Common myeloid progenitor, CD34-positive (primary cell): ENCODE measurements around the gene JAK1.
"Not testable (repeated sequence)": the region's sequence is repeated elsewhere in the genome, so short reads cannot be mapped to it uniquely, and the experiment has no call there.

ENCODE experiments used
- CTCF ChIA-PET: fragments of 350-600 bp; sonication (Branson Sonifier 250); formaldehyde crosslinking; loops from one replicate; lab custom pipeline; 2021; ENCODE audit warnings: antibody characterized with exemption; lab: Charles Lee
- POLR2A ChIA-PET: fragments of 350-600 bp; sonication (Branson Sonifier 250); formaldehyde crosslinking; loops from one replicate; lab custom pipeline; 2021; ENCODE audit warnings: antibody characterized with exemption; lab: Charles Lee
- DNase-seq, 3 donors: peaks; one replicate each; pipeline versions ENCODE4 v3.0.0 to v3.0.0-alpha.2; 2013
- H3K27ac ChIP-seq, 2 experiments: 1 replicate in 1 of 2; 2 replicates in 1 of 2; pipeline ENCODE4 v1.7.0; 2013; ENCODE audit warnings: inconsistent platforms in 2 of 2, low read length in 2 of 2, mild to moderate bottlenecking in 2 of 2, low read depth in 1 of 2, moderate library complexity in 1 of 2; ENCODE audit not compliant: severe bottlenecking in 2 of 2, insufficient read depth in 1 of 2, poor library complexity in 1 of 2
- H3K27me3 ChIP-seq, 5 experiments: replicated peaks in 2 of 5; 1 replicate in 3 of 5; 2 replicates in 2 of 5; pipeline versions ENCODE4 v1.6.1 to v1.7.0; 2013; ENCODE audit warnings: low read length in 4 of 5, mild to moderate bottlenecking in 2 of 5, moderate library complexity in 2 of 5, inconsistent platforms in 1 of 5; ENCODE audit not compliant: insufficient read depth in 5 of 5, control insufficient read depth in 4 of 5
- H3K36me3 ChIP-seq, 4 experiments: 1 replicate in 2 of 4; 2 replicates in 2 of 4; pipeline versions ENCODE4 v1.6.1 to v1.7.0; 2013; ENCODE audit warnings: low read length in 3 of 4, control low read depth in 1 of 4, mild to moderate bottlenecking in 1 of 4; ENCODE audit not compliant: control insufficient read depth in 4 of 4, insufficient read depth in 4 of 4
- H3K4me1 ChIP-seq, 4 experiments: 1 replicate in 3 of 4; 2 replicates in 1 of 4; pipeline versions ENCODE4 v1.6.1 to v1.7.1; 2013; ENCODE audit warnings: low read length in 3 of 4, mild to moderate bottlenecking in 3 of 4, control low read depth in 1 of 4, inconsistent platforms in 1 of 4, moderate library complexity in 1 of 4; ENCODE audit not compliant: control insufficient read depth in 4 of 4, insufficient read depth in 4 of 4; ENCODE audit errors: control extremely low read depth in 1 of 4
- H3K4me3 ChIP-seq, 7 experiments: 1 replicate in 4 of 7; 2 replicates in 3 of 7; pipeline versions ENCODE4 v1.5.1 to v1.7.0; 2013; ENCODE audit warnings: mild to moderate bottlenecking in 7 of 7, low read length in 6 of 7, moderate library complexity in 6 of 7, inconsistent platforms in 2 of 7, low read depth in 2 of 7, control low read depth in 1 of 7; ENCODE audit not compliant: insufficient read depth in 4 of 7, control insufficient read depth in 1 of 7; ENCODE audit errors: extremely low read depth in 1 of 7
- H3K9me3 ChIP-seq, 5 experiments: 1 replicate in 4 of 5; 2 replicates in 1 of 5; pipeline versions ENCODE4 v1.6.1 to v1.7.1; 2013; ENCODE audit warnings: low read length in 4 of 5, mild to moderate bottlenecking in 2 of 5, inconsistent platforms in 1 of 5, low read depth in 1 of 5, moderate library complexity in 1 of 5; ENCODE audit not compliant: control insufficient read depth in 4 of 5, insufficient read depth in 2 of 5; ENCODE audit errors: control extremely low read depth in 1 of 5
- WGBS: methylation state at CpG from one replicate; pipeline ENCODE4 v1.1.5; 2013; ENCODE audit not compliant: insufficient coverage; 5-methylcytosine and 5-hydroxymethylcytosine counted together

The JAK1 gene

DNA sequence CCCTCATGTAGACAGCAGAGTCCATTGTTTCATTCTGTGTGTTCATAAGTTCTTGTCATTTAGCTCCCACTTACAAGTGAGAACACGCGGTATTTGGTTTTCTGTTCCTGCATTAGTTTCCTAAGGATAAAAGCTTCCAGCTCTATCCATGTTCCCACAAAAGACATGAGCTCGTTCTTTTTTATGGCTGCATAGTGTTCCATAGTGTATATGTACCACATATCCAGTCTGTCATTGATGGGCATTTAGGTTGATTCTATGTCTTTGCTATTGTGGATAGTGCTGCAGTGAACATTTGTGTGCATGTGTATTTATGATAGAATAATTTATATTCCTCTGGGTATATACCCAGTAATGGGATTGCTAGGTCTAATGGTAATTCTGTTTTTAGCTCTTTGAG is 145.8 kb downstream of the JAK1 start:
- WGBS, result no CpG with 5 or more reads among the region's 3 CpGs
- H3K27me3 ChIP-seq, H3K27ac ChIP-seq, DNase-seq, H3K4me3 ChIP-seq, H3K4me1 ChIP-seq, POLR2A ChIA-PET, H3K9me3 ChIP-seq: not testable (repeated sequence)
- CTCF ChIA-PET, result interaction anchor here (0.7 to 1.4 kb wide), 3 partner anchors 76 to 132 kb away, joined by 3 read pairs; partner anchors contain the start of gene RAVER2
- peaks cover 3 to 21% (median 13%) of the 10 kb centered on the region in 4 experiments for H3K36me3 ChIP-seq

- H3K4me1 ChIP-seq, DNase-seq, CTCF ChIA-PET, POLR2A ChIA-PET, H3K9me3 ChIP-seq, H3K4me3 ChIP-seq, H3K27ac ChIP-seq, H3K27me3 ChIP-seq: not testable (repeated sequence)
- H3K36me3 ChIP-seq, result peaks cover 3 to 37% (median 19%) of the 10 kb centered on the region in 4 experiments
- WGBS, result 100% methylated on average over 2 of the region's 5 CpGs
Measured at GRCh38 chr1:64817364-64817763, 149.0 kb downstream of the JAK1 start.

DNA sequence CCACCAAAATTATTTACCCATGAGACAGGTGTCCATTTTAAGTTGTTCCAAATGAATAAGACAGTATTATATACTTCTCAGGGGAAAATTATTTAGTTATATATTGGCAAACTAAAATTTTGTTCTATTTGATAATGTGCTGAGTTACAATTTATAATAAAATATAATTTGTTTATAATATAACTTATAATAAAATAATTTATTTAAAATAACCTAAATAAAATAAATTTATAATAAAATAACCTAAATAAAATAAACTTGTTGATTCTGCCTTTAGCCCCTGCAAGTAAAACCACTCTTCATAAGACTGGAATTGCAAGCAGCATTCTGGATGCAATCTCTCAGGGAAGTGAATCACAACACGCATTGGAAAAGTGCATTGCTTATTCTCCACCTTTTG is 151.9 kb downstream of the JAK1 start:
- CTCF ChIA-PET, result no interaction called here
- WGBS, result no CpG with 5 or more reads among the region's 1 CpG
- POLR2A ChIA-PET, result no interaction called here
- Histone ChIP-seq H3K27me3 (no peaks in the 10 kb centered on the region), H3K36me3 (peaks cover 0 to 36% (median 21%) of the 10 kb centered on the region in 4 experiments), H3K9me3 (peaks cover 0 to 3% (median 0%) of the 10 kb centered on the region in 5 experiments), H3K4me1 (no peaks in the 10 kb centered on the region), H3K4me3 (no peak overlapping the region), H3K27ac (no peak overlapping the region)
- no peak for DNase-seq

DNA sequence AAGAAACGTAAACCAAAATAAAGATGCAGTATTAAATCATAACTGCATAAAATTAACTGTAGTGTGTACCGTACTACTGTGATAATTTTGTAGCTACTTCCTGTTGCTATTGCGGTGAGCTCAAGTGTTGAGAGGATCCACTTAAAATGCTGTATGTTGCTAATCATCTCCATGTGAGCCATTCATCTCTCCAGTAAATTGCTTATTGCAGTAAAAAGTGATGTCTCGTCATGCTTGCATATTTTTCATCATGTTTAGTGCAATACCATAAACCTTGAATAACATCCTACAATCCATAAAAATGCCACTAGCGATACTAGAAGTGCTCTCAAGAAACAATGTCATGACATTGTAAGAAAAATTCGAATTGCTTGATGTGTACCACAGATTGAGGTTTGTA is 155.2 kb downstream of the JAK1 start:
- Histone ChIP-seq H3K36me3 (peaks cover 5 to 31% (median 19%) of the 10 kb centered on the region in 4 experiments), H3K4me1 (no peaks in the 10 kb centered on the region), H3K4me3 (no peak overlapping the region), H3K27ac (no peak overlapping the region), H3K27me3 (no peaks in the 10 kb centered on the region), H3K9me3 (no peaks in the 10 kb centered on the region)
- WGBS, result 100% methylated on average over 2 of the region's 6 CpGs
- ChIA-PET CTCF (no interaction called here), POLR2A (interaction anchor here (0.6 kb wide), 1 partner anchor 1908 kb away, joined by 3 read pairs; no protein-coding TSS in a partner anchor)
- DNase-seq, result no peak

GRCh38 chr1:64810001-64810400 is 156.3 kb downstream of the JAK1 start:
- Histone ChIP-seq H3K4me3 (no peak overlapping the region), H3K27ac (no peak overlapping the region), H3K4me1 (no peaks in the 10 kb centered on the region), H3K36me3 (peaks cover 8 to 24% (median 15%) of the 10 kb centered on the region in 4 experiments), H3K9me3 (no peaks in the 10 kb centered on the region), H3K27me3 (no peaks in the 10 kb centered on the region)
- DNase-seq, result no peak
- WGBS, result no CpG with 5 or more reads among the region's 1 CpG
- ChIA-PET POLR2A (no interaction called here), CTCF (no interaction called here)

- no peaks in the 10 kb centered on the region for H3K9me3 ChIP-seq
- H3K4me3 ChIP-seq, result no peak overlapping the region
- no peak for DNase-seq
- peaks cover 8 to 21% (median 15%) of the 10 kb centered on the region in 4 experiments for H3K36me3 ChIP-seq
- ChIA-PET POLR2A (no interaction called here), CTCF (interaction anchor here (0.9 to 1.2 kb wide), 2 partner anchors 21 to 64 kb away, joined by 3 read pairs; no protein-coding TSS in a partner anchor)
- no peaks in the 10 kb centered on the region for H3K4me1 ChIP-seq
- H3K27ac ChIP-seq, result no peak overlapping the region
- no peaks in the 10 kb centered on the region for H3K27me3 ChIP-seq
Measured at GRCh38 chr1:64809309-64809708, 157.0 kb downstream of the JAK1 start.

GRCh38 chr1:64801851-64802523 is 164.4 kb downstream of the JAK1 start:
- H3K4me3 ChIP-seq, result no peak overlapping the region
- no peak for DNase-seq
- WGBS, result 92% methylated on average over 3 of the region's 6 CpGs
- no peaks in the 10 kb centered on the region for H3K4me1 ChIP-seq
- peaks cover 2 to 18% (median 12%) of the 10 kb centered on the region in 4 experiments for H3K36me3 ChIP-seq
- CTCF ChIA-PET, result no interaction called here
- H3K27me3 ChIP-seq, result no peaks in the 10 kb centered on the region
- no peak overlapping the region for H3K27ac ChIP-seq
- peaks cover 0 to 6% (median 0%) of the 10 kb centered on the region in 5 experiments for H3K9me3 ChIP-seq
- POLR2A ChIA-PET, result no interaction called here
